ENCODE results near the gene RIC3.

DNA sequence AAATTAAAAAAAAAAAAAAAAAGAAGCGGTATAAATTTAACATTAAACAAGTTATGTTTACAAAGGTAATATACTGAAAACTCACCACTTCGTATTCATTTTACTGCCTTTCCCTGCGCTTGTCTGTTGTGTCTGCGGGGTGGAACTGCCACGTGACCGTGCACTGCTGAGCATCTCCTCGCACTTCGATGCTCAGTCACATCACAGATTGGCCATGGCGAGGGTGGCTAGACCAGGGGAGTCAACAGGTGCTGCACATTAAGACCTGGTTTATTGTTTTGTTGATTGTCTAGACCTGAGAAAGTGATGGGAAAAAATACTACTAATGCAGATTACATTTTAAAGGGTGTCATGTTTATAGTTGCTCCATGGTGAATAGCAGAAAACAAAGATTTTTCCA, 110.6 kb downstream of the RIC3 start:
- TF ChIP-seq, protein P1, sequence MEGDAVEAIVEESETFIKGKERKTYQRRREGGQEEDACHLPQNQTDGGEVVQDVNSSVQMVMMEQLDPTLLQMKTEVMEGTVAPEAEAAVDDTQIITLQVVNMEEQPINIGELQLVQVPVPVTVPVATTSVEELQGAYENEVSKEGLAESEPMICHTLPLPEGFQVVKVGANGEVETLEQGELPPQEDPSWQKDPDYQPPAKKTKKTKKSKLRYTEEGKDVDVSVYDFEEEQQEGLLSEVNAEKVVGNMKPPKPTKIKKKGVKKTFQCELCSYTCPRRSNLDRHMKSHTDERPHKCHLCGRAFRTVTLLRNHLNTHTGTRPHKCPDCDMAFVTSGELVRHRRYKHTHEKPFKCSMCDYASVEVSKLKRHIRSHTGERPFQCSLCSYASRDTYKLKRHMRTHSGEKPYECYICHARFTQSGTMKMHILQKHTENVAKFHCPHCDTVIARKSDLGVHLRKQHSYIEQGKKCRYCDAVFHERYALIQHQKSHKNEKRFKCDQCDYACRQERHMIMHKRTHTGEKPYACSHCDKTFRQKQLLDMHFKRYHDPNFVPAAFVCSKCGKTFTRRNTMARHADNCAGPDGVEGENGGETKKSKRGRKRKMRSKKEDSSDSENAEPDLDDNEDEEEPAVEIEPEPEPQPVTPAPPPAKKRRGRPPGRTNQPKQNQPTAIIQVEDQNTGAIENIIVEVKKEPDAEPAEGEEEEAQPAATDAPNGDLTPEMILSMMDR (conservative IDR thresholded peaks at IDR 0.05 in 1 of 2, IDR thresholded peaks at IDR 0.05 in 1 of 2; ENCODE audit: extremely low read depth in 1 of 2, insufficient read depth in 1 of 2, low read depth in 1 of 2, low read length in 2 of 2) = no peak
- no peak for TF ChIP-seq EZH2 (IDR thresholded peaks at IDR 0.05; ENCODE audit: borderline replicate concordance, low read length)

All from mammary epithelial cell (primary cell).